Ecto neural progenitor cell (in vitro differentiated cells): ENCODE results near the gene RTN4R.

Source experiments
- DNase-seq: peaks from one replicate; pipeline ENCODE4 v3.0.0-alpha.2; 2018; ENCODE audit warnings: low spot score

RTN4R gene

GRCh38 chr22:20257212-20258020 lies 10.7 kb downstream of the RTN4R start:
- no peak for DNase-seq

- DNase-seq: no peak
Observed at GRCh38 chr22:20256551-20257211, 11.4 kb downstream of the RTN4R start.

GRCh38 chr22:20256027-20256426 lies 12.1 kb downstream of the RTN4R start:
- DNase-seq: no peak

- DNase-seq: no peak
Observed at GRCh38 chr22:20254975-20255946, 12.9 kb downstream of the RTN4R start.

GRCh38 chr22:20253161-20253560 lies 15.0 kb downstream of the RTN4R start:
- DNase-seq: no peak

GRCh38 chr22:20251981-20252380 lies 16.1 kb downstream of the RTN4R start:
- no peak for DNase-seq

- no peak for DNase-seq
Observed at GRCh38 chr22:20251491-20251890, 16.6 kb downstream of the RTN4R start.

- DNase-seq: no peak
Observed at GRCh38 chr22:20249797-20250354, 18.2 kb downstream of the RTN4R start.

GRCh38 chr22:20248461-20248978 lies 19.6 kb downstream of the RTN4R start:
- DNase-seq: no peak

- no peak for DNase-seq
Observed at GRCh38 chr22:20247608-20248171, 20.4 kb downstream of the RTN4R start.

- no peak for DNase-seq
Observed at GRCh38 chr22:20247010-20247505, 21.1 kb downstream of the RTN4R start.

- DNase-seq: peak; percentile 64
Observed at GRCh38 chr22:20246368-20247009, 21.6 kb downstream of the RTN4R start.

GRCh38 chr22:20245577-20246367 lies 22.3 kb downstream of the RTN4R start:
- peak; percentile 64 for DNase-seq

- DNase-seq: no peak
Observed at GRCh38 chr22:20244691-20245576, 23.2 kb downstream of the RTN4R start.

- no peak for DNase-seq
Observed at GRCh38 chr22:20244250-20244648, 23.9 kb downstream of the RTN4R start.

- DNase-seq: no peak
Observed at GRCh38 chr22:20243537-20244249, 24.4 kb downstream of the RTN4R start.

- DNase-seq: no peak
Observed at GRCh38 chr22:20243176-20243536, 25.0 kb downstream of the RTN4R start.
